Measurements from ENCODE around the gene ZNF467. TPM values are rescaled to one million over a fixed set of nuclear protein-coding genes. Genes with fewer than 3 reads are reported as not detected.

The ZNF467 gene
- total and polyA plus RNA-seq, 2 donors (not counting 3 experiments of a cell fraction or from before 2014, with no cell fraction given) = 4.2 to 8.9 TPM

DNA sequence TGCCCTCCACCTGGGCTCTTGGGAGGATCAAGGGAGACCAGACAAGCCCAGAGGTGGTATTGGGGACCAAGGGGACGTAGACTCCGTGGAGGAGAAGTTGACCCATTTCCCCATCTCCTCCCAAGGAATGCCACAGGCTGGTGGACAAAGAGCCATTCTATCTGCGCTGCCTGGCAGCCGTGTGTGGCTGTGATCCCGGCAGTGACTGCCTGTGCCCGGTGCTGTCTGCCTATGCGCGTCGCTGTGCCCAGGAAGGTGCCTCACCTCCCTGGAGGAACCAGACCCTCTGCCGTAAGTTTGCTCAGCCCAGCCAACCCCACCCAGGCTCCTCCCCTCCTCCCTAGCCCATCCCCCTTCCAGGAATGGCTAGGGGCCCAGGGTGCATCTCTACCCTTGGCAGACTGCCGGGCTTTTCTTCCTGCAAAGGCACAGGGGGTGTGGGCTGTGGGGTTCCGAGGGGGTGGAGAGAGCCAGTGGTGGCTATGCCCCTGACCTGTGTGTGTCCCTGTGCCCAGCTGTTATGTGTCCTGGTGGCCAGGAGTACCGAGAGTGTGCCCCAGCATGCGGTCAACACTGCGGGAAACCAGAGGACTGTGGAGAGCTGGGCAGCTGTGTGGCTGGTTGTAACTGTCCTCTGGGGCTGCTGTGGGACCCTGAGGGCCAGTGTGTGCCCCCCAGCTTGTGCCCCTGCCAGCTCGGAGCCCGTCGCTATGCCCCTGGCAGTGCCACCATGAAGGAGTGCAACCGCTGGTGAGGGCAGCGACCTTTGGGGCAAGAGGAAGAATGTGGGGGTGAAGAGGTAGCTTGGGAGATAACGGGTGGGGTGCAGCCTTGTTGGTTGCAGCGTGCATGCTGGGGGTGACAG, 10.2 kb upstream of the ZNF467 start:
- H3K36me3 ChIP-seq (ENCODE audit: control insufficient read depth in 2 of 2, extremely low read depth in 1 of 2, insufficient read depth in 2 of 2, low read length in 2 of 2) = no peaks in the 10 kb centered on the region
- TF ChIP-seq JUN (IDR thresholded peaks at IDR 0.05; ENCODE audit: borderline replicate concordance, insufficient read depth, insufficient read length, low read depth) = no peak
- TF ChIP-seq EZH2 (IDR thresholded peaks at IDR 0.05; ENCODE audit: borderline replicate concordance, low read depth, low read length, severe bottlenecking) = no peak
- no peak for TF ChIP-seq MYC (IDR thresholded peaks at IDR 0.05; ENCODE audit: low read depth, low read length)
- TF ChIP-seq GATA2 (IDR thresholded peaks at IDR 0.05; ENCODE audit: insufficient read depth, insufficient read length, low read depth, low read length) = no peak
- TF ChIP-seq, protein P1, sequence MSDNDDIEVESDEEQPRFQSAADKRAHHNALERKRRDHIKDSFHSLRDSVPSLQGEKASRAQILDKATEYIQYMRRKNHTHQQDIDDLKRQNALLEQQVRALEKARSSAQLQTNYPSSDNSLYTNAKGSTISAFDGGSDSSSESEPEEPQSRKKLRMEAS (IDR thresholded peaks at IDR 0.05; ENCODE audit: insufficient read depth, insufficient read length) = no peak
- no peak for TF ChIP-seq FOS (IDR thresholded peaks at IDR 0.05; ENCODE audit: borderline replicate concordance, insufficient read depth, low read length)
- TF ChIP-seq POLR2A (IDR thresholded peaks at IDR 0.05; ENCODE audit: low read depth, low read length) = no peak
- TF ChIP-seq, protein P2, sequence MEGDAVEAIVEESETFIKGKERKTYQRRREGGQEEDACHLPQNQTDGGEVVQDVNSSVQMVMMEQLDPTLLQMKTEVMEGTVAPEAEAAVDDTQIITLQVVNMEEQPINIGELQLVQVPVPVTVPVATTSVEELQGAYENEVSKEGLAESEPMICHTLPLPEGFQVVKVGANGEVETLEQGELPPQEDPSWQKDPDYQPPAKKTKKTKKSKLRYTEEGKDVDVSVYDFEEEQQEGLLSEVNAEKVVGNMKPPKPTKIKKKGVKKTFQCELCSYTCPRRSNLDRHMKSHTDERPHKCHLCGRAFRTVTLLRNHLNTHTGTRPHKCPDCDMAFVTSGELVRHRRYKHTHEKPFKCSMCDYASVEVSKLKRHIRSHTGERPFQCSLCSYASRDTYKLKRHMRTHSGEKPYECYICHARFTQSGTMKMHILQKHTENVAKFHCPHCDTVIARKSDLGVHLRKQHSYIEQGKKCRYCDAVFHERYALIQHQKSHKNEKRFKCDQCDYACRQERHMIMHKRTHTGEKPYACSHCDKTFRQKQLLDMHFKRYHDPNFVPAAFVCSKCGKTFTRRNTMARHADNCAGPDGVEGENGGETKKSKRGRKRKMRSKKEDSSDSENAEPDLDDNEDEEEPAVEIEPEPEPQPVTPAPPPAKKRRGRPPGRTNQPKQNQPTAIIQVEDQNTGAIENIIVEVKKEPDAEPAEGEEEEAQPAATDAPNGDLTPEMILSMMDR (IDR thresholded peaks at IDR 0.05; ENCODE audit: extremely low read depth in 1 of 2, insufficient read depth in 1 of 2, low read depth in 1 of 2, low read length in 2 of 2) = no peak
- no peak for TF ChIP-seq POLR2AphosphoS5 (IDR thresholded peaks at IDR 0.05; ENCODE audit: insufficient read depth, low read depth, low read length)
- H3K9me1 ChIP-seq (replicated peaks; ENCODE audit: control insufficient read depth, extremely low read depth, insufficient read depth, low read length) = no peaks in the 10 kb centered on the region
- no peaks in the 10 kb centered on the region for H4K20me1 ChIP-seq (replicated peaks; ENCODE audit: control insufficient read depth, extremely low read depth, insufficient read depth, low read length)
- no peak overlapping the region for H3K4me2 ChIP-seq (ENCODE audit: insufficient read depth, low read length)
- H2AFZ ChIP-seq (ENCODE audit: low read depth, low read length) = no peak overlapping the region
- no peak overlapping the region for H3K9ac ChIP-seq (replicated peaks; ENCODE audit: extremely low read depth, insufficient read depth, low read length)
- BruUV-seq (replicated peaks) = no TSS peak
- dilution Hi-C loops (cut with MboI; ENCODE audit: extremely low pct_ligation_motif_present, low sequenced_read_pairs) (no loop called here), intact Hi-C loops (cut with micrococcal nuclease) (no loop called here)
- CTCF ChIA-PET = interaction anchor here (0.8 to 2.2 kb wide), 3 partner anchors 36 to 121 kb away, joined by 3 to 6 read pairs (median 4); partner anchors contain the start of gene ZNF862
- no peaks in the 10 kb centered on the region for H3K4me1 ChIP-seq (ENCODE audit: control insufficient read depth, extremely low read depth, insufficient read depth, low read length)
- no peaks in the 10 kb centered on the region for H3K79me2 ChIP-seq (ENCODE audit: control insufficient read depth, insufficient read depth, low read length)
- no peak overlapping the region for H3K27ac ChIP-seq (ENCODE audit: insufficient read depth, low read depth, low read length)
- DNase-seq (ENCODE audit: low read depth, low spot score) (no peak), FAIRE-seq (no peak)
- no peaks in the 10 kb centered on the region for H3K9me3 ChIP-seq (replicated peaks; ENCODE audit: control insufficient read depth, insufficient read depth, low read length)
- POLR2A ChIA-PET = no interaction called here
- peaks cover 0 to 2% of the 10 kb centered on the region in 2 experiments for H3K27me3 ChIP-seq (ENCODE audit: control insufficient read depth in 2 of 2, insufficient read depth in 2 of 2, low read length in 2 of 2)
- no peak overlapping the region for H3K4me3 ChIP-seq (replicated peaks in 1 of 3; ENCODE audit: insufficient read depth in 1 of 3, low read depth in 1 of 3, low read length in 3 of 3)

Measured in endothelial cell of umbilical vein (primary cell).